ENCODE data around the gene PTPRN2.
A peak's percentile ranks its signal among the peaks of the same experiment; 100 is the strongest.

The PTPRN2 gene

GRCh38 chr7:158497627-158498026, 90.0 kb downstream of the PTPRN2 start:
- Mint-ChIP-seq H3K27me3 (ENCODE audit: low read depth, poor library complexity) (peaks cover 28% of the 10 kb centered on the region), H3K36me3 (ENCODE audit: low read depth) (no peaks in the 10 kb centered on the region), H3K4me3 (no peak overlapping the region), H3K27ac (no peak overlapping the region), H3K4me1 (peaks cover 38% of the 10 kb centered on the region), H3K9me3 (no peaks in the 10 kb centered on the region)
- DNase-seq = no peak
- no peak for TF ChIP-seq CTCF (IDR thresholded peaks at IDR 0.05)

DNA sequence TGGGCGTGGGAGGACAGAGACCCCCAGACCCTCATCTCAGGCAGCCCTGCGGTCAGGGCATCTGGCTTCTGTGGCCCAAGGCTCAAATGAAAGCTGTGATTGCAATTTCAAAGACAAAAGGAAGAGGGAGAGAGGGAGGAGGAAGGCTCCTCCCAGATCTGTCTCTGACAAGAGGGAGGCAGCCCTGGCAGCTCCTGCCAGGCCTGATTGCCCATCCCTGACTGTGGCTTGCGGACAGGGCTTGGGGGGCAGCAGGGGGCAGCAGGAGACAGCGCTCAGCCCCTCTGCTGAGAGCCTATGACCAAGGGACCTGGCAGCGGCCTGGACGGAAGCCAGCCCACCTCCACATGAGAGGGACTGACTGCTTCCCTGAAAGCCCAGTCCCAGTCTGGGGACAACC, 91.8 kb downstream of the PTPRN2 start:
- Mint-ChIP-seq H3K27me3 (ENCODE audit: low read depth, poor library complexity) (peaks cover 28% of the 10 kb centered on the region), H3K36me3 (ENCODE audit: low read depth) (no peaks in the 10 kb centered on the region), H3K4me1 (peaks cover 38% of the 10 kb centered on the region), H3K9me3 (no peaks in the 10 kb centered on the region), H3K27ac (no peak overlapping the region), H3K4me3 (peak overlapping the region; percentile 59)
- no peak for TF ChIP-seq CTCF (IDR thresholded peaks at IDR 0.05)
- DNase-seq = peak; percentile 51

DNA sequence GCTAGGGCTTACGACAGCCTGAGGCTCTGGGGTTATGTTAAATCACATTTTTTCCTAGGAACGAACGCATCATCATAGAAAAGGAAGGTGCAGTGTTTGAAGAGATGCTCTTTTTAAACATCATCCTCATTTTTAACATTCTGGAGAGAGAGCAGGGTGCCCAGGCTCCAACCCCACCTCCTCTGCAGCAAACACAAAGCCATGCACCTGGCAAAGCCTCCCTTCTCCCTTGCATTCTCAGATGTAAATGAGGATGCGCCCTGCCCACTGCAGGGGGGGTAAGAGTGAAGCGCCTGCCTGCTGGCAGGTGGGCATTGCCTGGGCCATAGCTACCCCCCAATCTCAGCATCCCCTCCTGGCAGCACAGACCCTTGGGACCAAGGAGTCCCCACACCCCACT, 92.4 kb downstream of the PTPRN2 start:
- Mint-ChIP-seq H3K36me3 (ENCODE audit: low read depth) (no peaks in the 10 kb centered on the region), H3K27ac (peak overlapping the region; percentile 45), H3K9me3 (no peaks in the 10 kb centered on the region), H3K27me3 (ENCODE audit: low read depth, poor library complexity) (peaks cover 28% of the 10 kb centered on the region), H3K4me3 (no peak overlapping the region), H3K4me1 (peaks cover 34% of the 10 kb centered on the region)
- no peak for DNase-seq
- no peak for TF ChIP-seq CTCF (IDR thresholded peaks at IDR 0.05)

DNA sequence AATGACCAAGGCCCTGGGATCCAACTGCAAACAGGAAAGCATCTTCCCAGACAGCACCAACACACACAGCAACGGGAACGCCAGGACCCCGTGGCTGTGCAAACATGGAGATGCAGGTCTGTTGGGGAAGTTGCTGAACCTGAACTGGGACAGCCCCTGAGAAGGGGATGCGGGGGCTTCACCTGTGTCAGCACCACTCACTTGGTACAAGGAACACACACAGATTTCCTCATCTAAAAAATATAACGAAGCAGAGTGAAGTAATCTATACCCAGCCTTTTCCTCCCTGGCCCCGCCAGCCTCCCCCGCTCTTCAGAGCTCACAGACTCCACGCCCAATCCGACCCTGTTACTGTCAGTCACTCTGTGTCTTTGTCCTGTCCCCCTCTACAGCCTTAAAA, 93.0 kb downstream of the PTPRN2 start:
- H3K9me3 Mint-ChIP-seq = no peaks in the 10 kb centered on the region
- DNase-seq = no peak
- peaks cover 31% of the 10 kb centered on the region for H3K4me1 Mint-ChIP-seq
- H3K4me3 Mint-ChIP-seq = no peak overlapping the region
- H3K27me3 Mint-ChIP-seq (ENCODE audit: low read depth, poor library complexity) = peaks cover 27% of the 10 kb centered on the region
- H3K27ac Mint-ChIP-seq = no peak overlapping the region
- TF ChIP-seq CTCF (IDR thresholded peaks at IDR 0.05) = no peak
- H3K36me3 Mint-ChIP-seq (ENCODE audit: low read depth) = no peaks in the 10 kb centered on the region

- no peaks in the 10 kb centered on the region for H3K9me3 Mint-ChIP-seq
- H3K27me3 Mint-ChIP-seq (ENCODE audit: low read depth, poor library complexity) = peaks cover 24% of the 10 kb centered on the region
- TF ChIP-seq CTCF (IDR thresholded peaks at IDR 0.05) = no peak
- DNase-seq = no peak
- H3K4me1 Mint-ChIP-seq = peaks cover 31% of the 10 kb centered on the region
- H3K27ac Mint-ChIP-seq = no peak overlapping the region
- H3K36me3 Mint-ChIP-seq (ENCODE audit: low read depth) = no peaks in the 10 kb centered on the region
- no peak overlapping the region for H3K4me3 Mint-ChIP-seq
These were observed 93.4 kb downstream of the PTPRN2 start for GRCh38 chr7:158494162-158494586.

DNA sequence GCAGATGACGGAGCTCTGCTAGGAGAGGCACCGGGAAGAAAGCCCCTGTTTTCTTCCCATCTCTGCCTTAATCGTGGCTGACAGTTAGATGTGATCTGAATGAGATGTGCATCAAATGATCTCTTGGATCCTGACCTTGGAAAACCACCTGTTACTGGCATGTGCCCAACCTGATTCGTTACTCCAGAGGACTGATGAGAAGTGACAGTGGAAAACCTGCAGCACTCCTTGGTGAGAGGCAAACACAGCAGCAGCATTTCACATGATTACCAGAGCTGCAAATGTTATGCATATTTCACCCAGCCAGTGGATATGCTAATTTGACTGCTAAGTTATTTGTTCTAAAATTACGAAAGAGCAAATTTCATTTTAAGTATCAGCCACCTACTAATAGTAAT, 95.3 kb downstream of the PTPRN2 start:
- Mint-ChIP-seq H3K4me3 (no peak overlapping the region), H3K36me3 (ENCODE audit: low read depth) (no peaks in the 10 kb centered on the region), H3K9me3 (no peaks in the 10 kb centered on the region), H3K27me3 (ENCODE audit: low read depth, poor library complexity) (peaks cover 21% of the 10 kb centered on the region), H3K27ac (no peak overlapping the region), H3K4me1 (peaks cover 23% of the 10 kb centered on the region)
- no peak for DNase-seq
- no peak for TF ChIP-seq CTCF (IDR thresholded peaks at IDR 0.05)

Measured in nephron progenitor cell (in vitro differentiated cells).